HG03196 (cell line): ENCODE measurements around the gene SPIN2B.

Source experiments
- ATAC-seq: cut with Tn5 transposase; IDR thresholded peaks from one replicate; pipeline ENCODE4 v1.9.1; 2021; ENCODE audit not compliant: unreplicated experiment

The SPIN2B gene

DNA sequence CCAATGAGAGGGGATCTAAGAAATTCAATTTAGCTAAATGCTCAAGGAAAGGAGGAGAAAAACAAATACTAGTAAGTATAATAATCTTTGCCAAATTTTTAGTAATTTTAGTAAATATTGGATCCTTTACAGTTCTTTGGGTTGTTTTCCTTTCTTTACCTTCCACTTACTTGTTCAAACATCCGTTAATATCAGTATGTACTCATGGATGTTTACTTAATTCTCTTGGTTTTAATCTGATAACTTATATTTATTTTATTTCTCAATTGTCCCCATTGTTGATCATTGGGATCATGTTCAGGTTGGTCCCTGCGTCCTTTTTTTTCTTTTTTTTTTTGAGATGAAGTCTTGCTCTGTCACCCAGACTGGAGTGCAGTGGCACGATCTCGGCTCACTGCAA is 46.9 kb downstream of the SPIN2B start:
- ATAC-seq = no peak

DNA sequence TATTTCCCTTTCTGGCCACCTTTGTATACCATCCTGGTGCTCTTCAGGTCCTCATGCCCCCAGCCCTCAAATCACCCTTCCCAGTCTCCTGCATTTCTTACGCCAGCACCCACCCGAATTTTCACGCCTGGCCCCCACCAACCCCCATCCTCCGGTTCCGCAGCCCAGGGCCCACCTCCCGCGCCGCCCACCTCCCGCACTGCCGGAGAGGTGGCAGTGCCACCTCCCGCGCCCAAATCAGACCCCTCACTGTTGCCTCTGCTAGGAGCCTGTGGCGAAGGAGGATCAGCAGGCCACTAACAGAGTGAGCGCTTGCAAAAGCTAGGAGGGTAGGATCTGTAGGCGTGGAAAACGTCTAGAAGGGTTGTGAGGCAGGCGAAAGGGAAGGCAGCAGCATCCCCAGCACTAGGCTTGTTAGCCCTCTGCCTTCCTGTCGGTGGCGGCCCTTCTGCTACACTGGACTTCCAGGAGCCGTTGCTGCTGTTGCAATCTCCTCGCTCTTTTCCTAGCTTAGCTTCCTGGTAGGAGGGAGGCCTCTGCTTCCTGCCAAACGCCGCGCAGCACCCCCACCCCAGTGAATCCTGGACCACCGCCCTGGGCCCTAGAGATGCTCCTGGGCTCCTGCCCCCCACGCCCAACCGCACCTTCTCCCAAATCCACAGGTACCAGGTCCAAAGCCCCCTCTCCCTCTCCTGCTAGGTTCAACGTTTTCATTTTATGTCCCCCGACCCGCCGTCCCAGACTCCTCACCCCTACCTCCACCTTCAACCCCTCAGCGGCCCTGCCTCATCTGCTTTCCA is 51.0 kb downstream of the SPIN2B start:
- ATAC-seq = no peak
